GM21360 (cell line): ENCODE measurements around the gene CLBA1.

ENCODE experiments used
- ATAC-seq: cut with Tn5 transposase; IDR thresholded peaks from one replicate; pipeline ENCODE4 v1.9.1; 2021; ENCODE audit warnings: mild to moderate bottlenecking, moderate library complexity; ENCODE audit not compliant: unreplicated experiment

The CLBA1 gene

DNA sequence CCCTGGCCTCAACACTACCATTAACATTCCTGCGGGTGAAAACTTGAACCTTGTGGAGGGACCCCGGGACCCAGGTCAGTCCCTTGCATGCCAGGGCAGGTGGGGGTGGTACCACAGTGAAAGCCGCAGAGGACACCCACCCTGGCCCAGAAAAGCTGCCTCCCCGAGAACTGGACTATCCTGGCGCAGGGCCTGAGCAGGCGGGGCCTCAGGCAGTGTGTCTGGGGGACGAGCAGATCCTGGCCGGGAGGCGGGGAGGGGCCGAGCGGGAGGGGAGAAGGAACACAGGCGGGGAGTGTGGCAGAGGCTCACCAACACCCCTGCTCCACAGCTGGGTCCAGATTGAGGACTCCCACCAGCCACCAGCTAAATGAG, 17.4 kb upstream of the CLBA1 start:
- no peak for ATAC-seq

GRCh38 chr14:104968541-104969401, 16.8 kb upstream of the CLBA1 start:
- ATAC-seq = no peak

- ATAC-seq = no peak
These were observed 15.8 kb upstream of the CLBA1 start for GRCh38 chr14:104969741-104970230.

DNA sequence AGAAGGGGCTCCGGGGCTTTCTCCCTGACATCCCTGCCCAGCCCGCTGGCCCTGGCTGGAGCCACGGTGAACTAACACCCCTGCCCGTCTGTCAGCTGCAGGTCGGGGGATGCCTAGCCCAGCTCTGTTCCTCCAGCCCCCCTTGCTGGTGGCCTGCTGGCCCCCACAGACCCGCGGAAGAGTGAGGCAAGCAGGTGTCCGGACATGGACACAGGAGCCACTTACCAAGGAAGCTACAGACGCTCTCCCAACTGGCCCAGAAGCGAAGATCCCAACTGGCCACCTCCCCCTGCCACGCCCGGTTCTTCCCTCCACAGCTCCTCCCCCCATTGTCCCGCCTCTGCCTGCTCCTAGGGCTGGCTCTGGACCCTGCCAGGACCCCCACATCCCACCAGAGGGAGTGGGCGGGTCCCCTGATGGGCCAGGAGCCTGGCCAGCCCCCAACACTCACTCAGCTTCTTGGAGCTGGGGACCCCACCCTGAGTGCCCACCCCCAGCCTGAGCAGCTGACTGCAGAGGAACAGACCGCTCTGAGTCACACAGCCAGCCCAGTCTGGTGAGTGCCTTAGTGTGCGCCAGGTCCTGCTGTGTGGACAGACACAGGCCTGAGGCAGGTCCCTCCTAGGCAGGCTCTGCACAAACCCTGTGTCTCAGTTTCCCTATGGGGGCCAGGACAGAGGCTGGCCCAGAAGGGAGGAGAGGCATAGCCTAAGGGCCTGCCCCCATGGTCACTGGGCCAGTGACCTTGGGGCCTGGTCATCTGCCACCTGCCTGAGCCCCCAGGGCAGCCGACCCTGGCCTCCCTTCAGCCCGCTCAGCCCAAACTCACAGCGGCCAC, 15.1 kb upstream of the CLBA1 start:
- ATAC-seq = no peak

DNA sequence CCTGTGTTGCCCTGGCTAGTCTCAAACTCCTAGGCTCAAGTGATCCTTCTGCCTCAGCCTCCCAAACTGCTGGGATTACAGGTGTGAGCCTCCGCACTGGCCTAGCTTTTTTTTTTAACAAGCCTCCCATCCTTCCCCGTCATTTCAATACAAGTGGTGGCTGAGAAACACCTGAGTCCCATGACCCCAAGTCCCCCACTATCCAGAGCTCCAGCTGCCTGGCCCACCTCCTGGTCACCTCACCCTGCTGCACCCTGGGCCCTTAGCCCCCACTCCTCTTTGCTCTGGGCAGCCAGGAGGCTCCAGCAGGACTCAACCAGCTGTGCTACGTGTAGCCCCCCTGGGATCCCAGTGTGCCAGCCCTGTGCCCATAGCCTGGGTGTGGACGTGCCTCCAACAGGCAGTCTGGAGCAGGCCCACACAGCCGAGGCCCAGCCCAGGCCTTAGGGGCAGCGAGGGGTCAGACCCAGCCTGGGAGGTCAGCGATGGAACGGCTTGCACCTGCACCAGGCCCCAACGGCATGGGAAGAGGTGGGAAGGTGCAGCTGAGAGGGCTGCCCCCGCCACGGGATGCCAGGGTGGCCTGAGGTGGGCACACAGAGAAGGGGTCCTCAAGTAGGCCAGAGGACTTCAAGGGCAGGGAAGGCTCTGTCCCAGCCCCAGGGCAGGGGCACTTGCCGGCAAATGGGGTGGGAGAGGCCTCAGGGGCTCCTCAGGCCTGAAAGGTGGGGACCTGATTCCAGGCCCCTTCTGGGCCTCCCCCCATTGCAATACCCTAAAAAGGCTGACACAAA, 13.9 kb upstream of the CLBA1 start:
- ATAC-seq = no peak

DNA sequence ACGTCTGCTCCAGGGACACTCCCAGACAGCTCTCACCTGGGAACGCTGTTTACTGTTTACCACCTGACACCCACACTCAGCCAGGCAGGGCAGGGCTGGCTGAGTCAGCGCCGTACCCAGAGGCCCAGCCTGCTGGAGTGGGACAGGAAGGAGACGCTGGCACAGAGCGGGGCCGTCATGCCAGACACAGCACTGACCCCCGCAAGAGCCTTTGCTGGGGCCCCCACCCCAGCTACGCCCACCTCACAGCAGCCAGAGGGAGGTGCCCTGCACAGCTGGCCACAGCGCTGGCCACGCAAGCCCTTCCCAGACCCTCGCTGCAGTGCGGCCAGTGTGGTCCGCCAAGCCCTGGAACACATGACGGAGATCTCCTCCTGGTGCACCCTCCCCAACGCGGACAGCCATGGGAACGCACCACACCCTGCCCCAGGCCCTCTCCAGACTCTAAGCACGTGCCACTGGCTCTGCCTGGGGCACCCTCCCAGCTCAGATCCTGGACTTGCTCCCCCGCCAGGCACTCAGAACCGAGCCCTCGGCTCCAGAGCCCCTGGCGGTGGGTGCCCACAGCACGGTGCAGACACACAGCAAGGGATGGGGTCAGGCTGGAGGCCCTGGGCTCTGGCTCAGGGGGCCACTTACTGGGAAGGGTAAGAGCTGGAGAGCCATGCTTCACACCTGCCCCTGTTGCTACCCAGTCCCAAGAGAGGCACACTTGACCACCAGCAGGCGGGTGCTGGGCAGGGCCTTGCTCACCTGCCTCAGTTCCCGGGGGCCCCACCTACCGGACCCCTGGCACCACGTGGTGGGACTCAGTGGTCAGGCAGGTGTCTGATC, 13.1 kb upstream of the CLBA1 start:
- ATAC-seq = no peak

GRCh38 chr14:104973135-104973384, 12.5 kb upstream of the CLBA1 start:
- no peak for ATAC-seq

DNA sequence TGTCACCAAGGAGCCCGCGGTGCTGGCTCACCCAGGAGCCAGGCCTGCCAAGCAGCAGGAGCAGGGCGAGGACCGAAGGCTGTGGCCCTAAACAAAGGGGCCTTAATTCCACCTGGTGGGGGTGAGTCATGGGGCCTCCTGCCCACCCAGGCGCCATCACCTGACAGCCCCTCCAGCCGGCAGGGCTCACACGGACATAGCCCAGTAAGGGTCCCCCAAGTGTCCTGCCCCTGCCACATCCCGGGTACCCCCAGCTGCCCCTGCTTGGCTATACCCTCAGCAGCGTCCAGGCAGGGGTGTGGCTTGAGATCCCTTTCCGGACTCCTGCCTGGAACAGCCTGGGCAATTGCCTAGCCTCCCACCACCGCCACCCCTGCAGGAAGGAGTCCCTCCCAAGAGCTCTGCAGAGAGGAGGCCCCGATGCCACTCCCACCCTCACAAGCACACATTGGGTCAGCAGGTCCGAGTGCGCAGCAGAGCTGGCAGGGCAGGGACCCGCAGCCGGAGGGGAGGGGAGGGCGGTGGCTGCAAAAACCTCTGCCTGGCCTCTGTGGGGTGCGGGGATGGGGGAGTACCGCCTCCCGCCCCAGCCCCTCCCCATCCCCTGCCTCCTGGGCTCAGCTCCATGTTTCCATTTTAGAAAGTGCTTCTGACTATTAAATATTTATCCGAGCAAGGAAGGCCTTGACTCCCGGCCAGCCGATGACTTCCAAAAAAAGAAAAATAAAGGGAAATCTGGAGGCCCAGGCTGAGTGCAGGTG, 12.0 kb upstream of the CLBA1 start:
- ATAC-seq = no peak

DNA sequence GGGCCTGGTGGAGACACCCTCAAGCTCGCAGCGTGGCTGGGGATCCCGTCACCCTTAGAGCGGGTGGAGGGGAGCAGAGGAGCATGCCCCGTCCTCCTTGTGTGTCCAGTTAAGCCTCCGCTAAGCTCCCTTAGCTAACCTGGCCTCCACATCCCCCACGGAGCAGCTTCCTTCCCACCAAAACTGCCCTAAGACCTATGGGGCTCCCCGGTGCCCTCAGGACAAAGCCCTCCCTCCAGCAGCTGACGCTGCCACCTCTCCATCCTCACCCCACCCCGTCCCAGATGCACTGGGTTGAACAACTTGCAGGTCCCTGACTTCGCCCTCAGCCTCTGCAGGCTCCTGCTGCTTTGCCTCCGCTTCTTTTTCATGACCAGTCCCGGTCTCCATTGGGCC, 11.4 kb upstream of the CLBA1 start:
- no peak for ATAC-seq

DNA sequence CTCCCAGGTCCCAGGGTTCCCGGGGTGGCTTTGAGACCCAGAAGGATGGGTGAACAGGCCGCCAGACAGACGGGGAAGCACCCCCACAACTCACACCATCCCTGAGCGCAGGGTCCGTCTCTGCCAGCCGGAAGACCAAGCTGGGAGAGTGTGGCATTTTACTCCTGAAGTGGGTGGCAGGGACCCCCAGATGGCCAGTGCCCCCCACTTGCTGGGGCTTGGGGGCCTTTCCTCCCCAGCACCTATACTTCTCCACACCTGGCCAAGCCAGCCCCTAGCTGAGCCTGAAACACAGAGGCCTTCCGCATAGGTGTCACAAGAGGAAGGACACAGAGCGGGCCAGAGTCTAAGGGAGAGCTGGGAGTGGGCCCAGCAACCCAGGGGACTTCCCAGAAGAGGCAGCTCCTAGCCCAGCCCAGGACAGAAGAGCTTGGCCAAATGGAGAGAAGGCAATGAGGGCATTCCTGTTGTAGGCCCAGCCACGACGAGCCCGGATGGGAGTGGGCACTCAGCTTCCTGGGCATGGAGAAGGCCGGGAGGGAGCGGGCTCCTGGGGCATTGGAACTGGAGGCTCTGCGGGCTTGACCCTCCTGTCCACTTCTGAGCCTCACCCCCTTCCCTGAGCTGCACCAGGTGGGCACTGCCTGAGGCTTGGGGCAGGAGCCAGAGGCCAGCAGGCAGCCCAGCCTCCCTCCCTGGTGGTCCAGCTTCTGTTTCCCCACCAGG, 10.8 kb upstream of the CLBA1 start:
- no peak for ATAC-seq

DNA sequence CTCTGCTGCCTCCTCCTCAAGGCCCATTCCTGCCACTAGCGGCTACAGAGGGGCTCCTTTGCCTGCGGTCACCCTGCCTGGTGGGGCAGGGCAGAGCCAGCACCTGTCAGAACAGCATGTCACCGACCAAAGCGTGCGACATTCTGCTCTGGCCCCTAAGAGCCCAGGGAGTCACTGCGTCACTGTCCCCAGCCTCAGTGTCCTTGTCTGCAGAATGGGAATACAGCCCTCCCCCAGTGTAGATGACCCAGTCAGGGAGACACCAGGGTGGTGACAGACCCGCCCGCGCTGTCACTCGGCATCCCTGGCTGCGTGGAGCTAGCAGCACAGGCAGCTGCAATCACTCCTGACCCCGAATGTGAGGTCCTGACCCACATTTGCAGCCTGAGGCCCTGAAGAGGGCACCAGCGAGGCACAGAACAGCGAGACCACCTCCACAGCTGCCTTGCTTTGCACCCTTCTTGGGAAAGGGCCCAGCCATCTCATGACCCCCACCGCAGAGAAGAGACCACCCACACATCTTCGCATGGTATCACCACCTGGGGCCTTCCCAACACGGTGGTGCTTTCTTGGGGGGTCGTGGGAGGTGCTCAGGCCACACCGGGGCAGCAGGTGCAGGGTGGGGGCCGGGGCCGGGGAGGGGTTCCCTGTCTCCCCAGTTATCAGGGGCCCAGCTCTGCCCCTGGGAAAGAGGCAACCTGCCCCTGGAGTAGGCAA, 9.9 kb upstream of the CLBA1 start:
- ATAC-seq = no peak

GRCh38 chr14:104976198-104977007, 9.2 kb upstream of the CLBA1 start:
- no peak for ATAC-seq

DNA sequence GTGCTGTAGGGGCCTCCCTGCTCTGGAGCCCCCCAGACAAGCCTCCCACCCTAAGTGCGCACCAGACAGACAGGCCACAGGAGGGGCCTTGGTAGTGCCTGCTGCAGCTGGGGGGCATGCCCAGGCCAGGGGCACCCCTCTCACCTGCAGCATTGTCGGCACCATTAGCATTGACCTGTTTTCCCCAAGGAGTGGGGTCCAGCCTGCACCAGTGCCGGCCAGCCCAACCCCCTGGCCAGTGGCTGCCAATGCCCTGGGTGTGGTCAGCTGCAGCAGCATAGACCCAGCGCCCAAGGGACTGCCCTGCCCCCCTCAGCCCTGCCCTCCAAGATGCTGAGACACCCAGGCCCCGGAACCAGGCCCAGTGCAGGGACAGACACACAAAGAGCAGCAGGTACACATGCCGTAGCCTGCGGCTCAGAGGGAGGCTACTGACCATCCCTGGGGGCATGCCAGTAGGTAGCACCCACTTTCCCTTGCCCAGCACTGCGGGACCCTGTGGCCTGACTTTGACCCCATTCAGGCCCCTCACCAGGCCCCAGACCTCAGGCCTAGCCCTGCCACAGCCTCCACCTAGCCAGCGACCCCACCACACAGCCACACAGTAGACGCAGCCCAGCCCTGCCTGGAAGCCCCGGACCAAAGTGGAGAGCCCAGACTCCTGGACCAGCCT, 8.4 kb upstream of the CLBA1 start:
- no peak for ATAC-seq

DNA sequence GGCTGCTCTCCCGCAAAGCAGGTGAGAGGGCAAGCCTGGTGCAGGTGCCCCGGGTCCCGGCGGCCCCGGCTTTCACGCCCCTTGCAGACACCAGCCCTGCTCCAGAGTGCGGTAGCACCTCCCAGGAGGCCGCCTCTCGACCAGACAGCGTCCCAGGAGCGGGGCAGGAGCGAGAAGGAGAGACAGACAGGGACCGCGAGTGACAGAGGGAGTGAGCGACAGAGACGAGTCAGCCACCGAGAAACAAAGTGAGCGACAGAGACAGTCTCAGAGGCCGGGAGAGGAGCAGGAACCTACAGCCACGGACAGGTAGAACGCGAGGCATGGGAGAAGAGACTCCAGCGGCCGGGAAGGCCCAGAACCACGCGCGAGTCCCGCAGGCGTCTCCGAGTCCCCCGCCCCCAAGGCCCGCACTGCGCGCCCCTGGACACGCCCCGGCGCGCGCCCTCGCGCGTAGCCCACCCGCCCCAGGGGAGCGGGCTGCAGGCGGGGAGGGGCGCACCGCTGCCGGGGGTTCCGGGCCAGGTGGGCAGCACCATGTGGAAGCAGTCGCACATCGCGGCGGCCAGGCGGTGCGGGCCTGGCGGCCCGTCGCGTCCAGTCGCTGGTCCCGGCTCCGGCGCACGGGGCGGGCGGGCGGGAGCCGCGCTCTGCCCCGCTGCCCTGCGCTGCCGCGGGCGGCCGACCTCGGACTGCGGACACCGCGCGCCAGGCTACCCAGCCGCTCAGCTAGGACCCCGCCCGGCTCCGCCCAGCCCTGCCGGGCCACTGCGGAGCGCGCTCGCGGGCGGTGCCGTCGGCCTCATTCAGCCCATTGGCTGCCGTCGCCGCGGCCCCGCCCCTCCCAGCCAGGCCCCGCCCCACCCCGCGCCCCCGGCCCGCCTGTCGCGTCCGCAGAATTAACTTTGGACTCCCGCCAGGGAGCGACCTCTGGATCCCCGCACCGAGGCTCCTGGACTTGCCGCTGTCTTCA, 7.6 kb upstream of the CLBA1 start, which contains the start of gene AHNAK2:
TSS of gene AHNAK2 (minus strand) at position 694 of the 973 bp plus-strand sequence. CDS start at position 557, 137 bp downstream.
- ATAC-seq = no peak

- ATAC-seq = no peak
These were observed 6.6 kb upstream of the CLBA1 start for GRCh38 chr14:104978746-104979691.
